GM23338 (cell line): ENCODE measurements around the gene SENP8. TPM values are rescaled to one million over a fixed set of nuclear protein-coding genes. Genes with fewer than 3 reads are reported as not detected.

Experiments
- ATAC-seq: fragments of 200-7000 bp; cut with Tn5 transposase; 3 replicates; pipeline ENCODE4 v1.9.1; 2020
- DNase-seq: peaks from one replicate; pipeline ENCODE4 v3.0.0-alpha.2; 2015; ENCODE audit warnings: low spot score
- H2AFZ ChIP-seq: fragments of 200-600 bp; sonication (generic); 2 replicates; pipeline ENCODE4 v1.8.0; 2016; ENCODE audit warnings: antibody characterized with exemption, mild to moderate bottlenecking, moderate library complexity
- H3F3A ChIP-seq: fragments of 200-600 bp; sonication (generic); replicated peaks from 2 replicates; pipeline ENCODE4 v1.8.0; 2017; ENCODE audit warnings: antibody characterized with exemption, mixed run types, low read depth
- H3K27ac ChIP-seq: fragments of 200-600 bp; sonication (generic); 2 replicates; pipeline ENCODE4 v1.6.1; 2016; ENCODE audit warnings: low read depth
- H3K27me3 ChIP-seq: fragments of 200-600 bp; sonication (generic); 2 replicates; pipeline ENCODE4 v1.8.0; 2016; ENCODE audit warnings: mild to moderate bottlenecking, mixed run types, moderate library complexity; ENCODE audit not compliant: insufficient read depth
- H3K36me3 ChIP-seq: fragments of 200-600 bp; sonication (generic); 2 replicates; pipeline ENCODE4 v1.8.0; 2016; ENCODE audit warnings: mild to moderate bottlenecking; ENCODE audit not compliant: insufficient read depth
- H3K4me1 ChIP-seq: fragments of 200-600 bp; sonication (generic); 2 replicates; pipeline ENCODE4 v1.8.0; 2016; ENCODE audit warnings: mild to moderate bottlenecking, moderate library complexity; ENCODE audit not compliant: insufficient read depth
- H3K4me2 ChIP-seq: fragments of 200-600 bp; sonication (generic); 2 replicates; pipeline ENCODE4 v1.7.1; 2017; ENCODE audit warnings: mixed run types
- H3K4me3 ChIP-seq: fragments of 200-600 bp; sonication (generic); 2 replicates; pipeline ENCODE4 v1.6.1; 2016; ENCODE audit warnings: mixed run types
- H3K79me2 ChIP-seq: fragments of 200-600 bp; sonication (generic); replicated peaks from 2 replicates; pipeline ENCODE4 v1.8.0; 2017; ENCODE audit warnings: mild to moderate bottlenecking; ENCODE audit not compliant: insufficient read depth
- H3K9me2 ChIP-seq: fragments of 200-600 bp; sonication (generic); 2 replicates; pipeline ENCODE4 v1.8.0; 2017; ENCODE audit not compliant: insufficient read depth
- H4K20me1 ChIP-seq: fragments of 200-600 bp; sonication (generic); replicated peaks from 2 replicates; pipeline ENCODE4 v1.8.0; 2017; ENCODE audit warnings: mild to moderate bottlenecking; ENCODE audit not compliant: insufficient read depth
- H3K27ac Mint-ChIP-seq: 2 replicates; pipeline ENCODE4 v1.8.0; 2020; ENCODE audit warnings: inconsistent platforms, mild to moderate bottlenecking, moderate library complexity, mixed read lengths
- H3K27me3 Mint-ChIP-seq: 3 replicates; pipeline ENCODE4 v1.8.0; 2022; ENCODE audit warnings: low read depth, mild to moderate bottlenecking, moderate library complexity, mixed read lengths, inconsistent platforms; ENCODE audit not compliant: insufficient read depth, poor library complexity
- H3K36me3 Mint-ChIP-seq: 3 replicates; pipeline ENCODE4 v1.8.0; 2021; ENCODE audit warnings: low read depth, mild to moderate bottlenecking, inconsistent platforms, moderate library complexity, mixed read lengths
- H3K4me1 Mint-ChIP-seq: 3 replicates; pipeline ENCODE4 v1.8.0; 2020; ENCODE audit warnings: mild to moderate bottlenecking, inconsistent platforms, mixed read lengths
- H3K4me3 Mint-ChIP-seq: 3 replicates; pipeline ENCODE4 v1.8.0; 2021; ENCODE audit warnings: moderate library complexity, mild to moderate bottlenecking, inconsistent platforms, mixed read lengths
- H3K9me3 Mint-ChIP-seq: 3 replicates; pipeline ENCODE4 v1.8.0; 2020; ENCODE audit warnings: moderate library complexity, mild to moderate bottlenecking, inconsistent platforms, mixed read lengths
- CREB1 ChIP-seq: fragments of 250-450 bp; sonication (Bioruptor Pico); IDR thresholded peaks from 2 replicates; pipeline ENCODE4 v1.5.0; 2020; ENCODE audit warnings: low read depth, mild to moderate bottlenecking, moderate library complexity
- ETS1 ChIP-seq: IDR thresholded peaks from 2 replicates; pipeline ENCODE4 v1.6.1; 2016; ENCODE audit warnings: antibody characterized with exemption
- EZH2 ChIP-seq: fragments of 200-600 bp; sonication (generic); IDR thresholded peaks from one replicate; pipeline ENCODE4 v1.8.0; 2017; ENCODE audit warnings: antibody characterized with exemption, mild to moderate bottlenecking, low read depth; ENCODE audit not compliant: unreplicated experiment
- EZH2phosphoT487 ChIP-seq: fragments of 200-600 bp; sonication (generic); IDR thresholded peaks from one replicate; pipeline ENCODE4 v1.8.1; 2018; ENCODE audit warnings: antibody characterized with exemption; ENCODE audit not compliant: unreplicated experiment
- NANOG ChIP-seq: IDR thresholded peaks from 2 replicates; pipeline ENCODE4 v1.6.1; 2016; ENCODE audit warnings: antibody characterized with exemption, borderline replicate concordance
- POLR2AphosphoS5 ChIP-seq: IDR thresholded peaks from 2 replicates; pipeline ENCODE4 v1.6.1; 2016; ENCODE audit warnings: antibody characterized with exemption, low read depth
- REST ChIP-seq: IDR thresholded peaks from one replicate; pipeline ENCODE4 v1.6.1; 2018; ENCODE audit warnings: antibody characterized with exemption; ENCODE audit not compliant: unreplicated experiment
- STAT1 ChIP-seq: IDR thresholded peaks from one replicate; pipeline ENCODE4 v1.6.1; 2016; ENCODE audit warnings: antibody characterized with exemption; ENCODE audit not compliant: unreplicated experiment
- ZNF114 ChIP-seq: fragments of 250-450 bp; sonication (Bioruptor Pico); IDR thresholded peaks from 2 replicates; pipeline ENCODE4 v1.5.0; 2020; ENCODE audit warnings: mild to moderate bottlenecking, moderate library complexity
- ZNF331 ChIP-seq: fragments of 250-450 bp; sonication (Bioruptor Pico); IDR thresholded peaks from 2 replicates; pipeline ENCODE4 v1.5.0; 2020; ENCODE audit warnings: low read depth, mild to moderate bottlenecking, moderate library complexity
- polyA plus RNA-seq: library from polyadenylated mRNA; unstranded; fragments of >200 nt; fragmentation: Nextera tagmentation; extraction: Ambion mirVana; gene quantifications from 2 replicates; pipeline ENCODE4 v1.2.1, GENCODE V29; 2016
- total RNA-seq: library from RNA; depleted of rRNA; stranded (reverse); fragments of >200 nt; shearing (Covaris generic); gene quantifications from 2 replicates; pipeline ENCODE4 v1.2.3, GENCODE V29; 2014
- TF ChIP-seq, protein P1 (sequence below), 2 experiments: fragments of 200-600 bp in 1 of 2; sonication (generic) in 1 of 2; conservative IDR thresholded peaks; 2 replicates each; pipeline versions ENCODE4 v1.5.1 to v1.6.1; 2016 to 2017; ENCODE audit warnings: antibody characterized with exemption in 2 of 2, low read depth in 2 of 2, mild to moderate bottlenecking in 2 of 2, moderate library complexity in 1 of 2

SENP8 gene
- total and polyA plus RNA-seq, 2 experiments from 2014 or later = 3.1 to 7.7 TPM

DNA sequence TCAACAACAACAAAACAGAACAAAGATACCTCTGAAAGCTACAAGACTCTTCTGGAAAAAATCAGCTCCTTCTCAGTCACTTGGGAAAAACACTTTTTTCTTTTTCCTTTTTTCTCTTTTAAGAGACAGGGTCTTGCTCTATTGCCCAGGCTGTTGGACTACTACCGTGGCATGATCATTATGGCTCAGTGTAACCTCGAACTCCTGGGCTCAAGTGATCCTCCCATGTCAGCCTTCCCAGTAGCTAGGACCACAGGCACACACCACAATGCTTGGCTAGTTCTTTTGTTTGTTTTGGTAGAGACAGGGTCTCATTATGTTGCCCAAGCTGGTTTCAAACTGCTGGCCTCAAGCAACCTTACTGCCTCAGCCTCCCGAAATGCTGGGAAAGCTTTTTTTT, 13.1 kb upstream of the SENP8 start:
- H4K20me1 ChIP-seq = 0 out of 2 replicates have a peak, but pooled peaks cover 11% of the 10 kb centered on the region
- H3K9me2 ChIP-seq = no peaks in the 10 kb centered on the region
- H3K4me3 ChIP-seq = no peak overlapping the region
- Mint-ChIP-seq H3K9me3 (peaks cover 2% of the 10 kb centered on the region; the same call in 1 of the 3 replicates), H3K4me3 (no peak overlapping the region), H3K27me3 (no peaks in the 10 kb centered on the region), H3K27ac (no peak overlapping the region), H3K36me3 (peaks cover under 1% of the 10 kb centered on the region; the same call in 1 of the 3 replicates), H3K4me1 (no peaks in the 10 kb centered on the region)
- no peaks in the 10 kb centered on the region for H3F3A ChIP-seq
- no peak overlapping the region for H3K4me2 ChIP-seq
- TF ChIP-seq POLR2AphosphoS5 (no peak), STAT1 (no peak), EZH2phosphoT487 (no peak), ZNF331 (no peak), EZH2 (no peak)
- TF ChIP-seq, protein P1, sequence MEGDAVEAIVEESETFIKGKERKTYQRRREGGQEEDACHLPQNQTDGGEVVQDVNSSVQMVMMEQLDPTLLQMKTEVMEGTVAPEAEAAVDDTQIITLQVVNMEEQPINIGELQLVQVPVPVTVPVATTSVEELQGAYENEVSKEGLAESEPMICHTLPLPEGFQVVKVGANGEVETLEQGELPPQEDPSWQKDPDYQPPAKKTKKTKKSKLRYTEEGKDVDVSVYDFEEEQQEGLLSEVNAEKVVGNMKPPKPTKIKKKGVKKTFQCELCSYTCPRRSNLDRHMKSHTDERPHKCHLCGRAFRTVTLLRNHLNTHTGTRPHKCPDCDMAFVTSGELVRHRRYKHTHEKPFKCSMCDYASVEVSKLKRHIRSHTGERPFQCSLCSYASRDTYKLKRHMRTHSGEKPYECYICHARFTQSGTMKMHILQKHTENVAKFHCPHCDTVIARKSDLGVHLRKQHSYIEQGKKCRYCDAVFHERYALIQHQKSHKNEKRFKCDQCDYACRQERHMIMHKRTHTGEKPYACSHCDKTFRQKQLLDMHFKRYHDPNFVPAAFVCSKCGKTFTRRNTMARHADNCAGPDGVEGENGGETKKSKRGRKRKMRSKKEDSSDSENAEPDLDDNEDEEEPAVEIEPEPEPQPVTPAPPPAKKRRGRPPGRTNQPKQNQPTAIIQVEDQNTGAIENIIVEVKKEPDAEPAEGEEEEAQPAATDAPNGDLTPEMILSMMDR (conservative IDR thresholded peaks at IDR 0.05; ENCODE audit: low read depth in 2 of 2) = no peak
- no peak overlapping the region for H2AFZ ChIP-seq
- no peaks in the 10 kb centered on the region for H3K4me1 ChIP-seq
- ATAC-seq (no peak), DNase-seq (no peak)
- H3K36me3 ChIP-seq = no peaks in the 10 kb centered on the region
- no peaks in the 10 kb centered on the region for H3K27me3 ChIP-seq
- no peak overlapping the region for H3K27ac ChIP-seq
- peaks cover 20% of the 10 kb centered on the region; the same call in 1 of the 2 replicates for H3K79me2 ChIP-seq

GRCh38 chr15:72106068-72106467, 12.1 kb upstream of the SENP8 start:
- H3K27ac Mint-ChIP-seq = no peak overlapping the region
- H3K36me3 ChIP-seq = no peaks in the 10 kb centered on the region
- DNase-seq = no peak
- H3K27ac ChIP-seq = no peak overlapping the region
- no peak overlapping the region for H3K4me3 ChIP-seq
- H3K27me3 ChIP-seq = no peaks in the 10 kb centered on the region
- no peaks in the 10 kb centered on the region for H3K9me2 ChIP-seq
- no peaks in the 10 kb centered on the region for H3K4me1 Mint-ChIP-seq
- no peaks in the 10 kb centered on the region for H3K4me1 ChIP-seq
- peaks cover 22% of the 10 kb centered on the region; the same call in 1 of the 2 replicates for H3K79me2 ChIP-seq
- no peaks in the 10 kb centered on the region for H3K9me3 Mint-ChIP-seq
- H3K36me3 Mint-ChIP-seq = no peaks in the 10 kb centered on the region
- H3K27me3 Mint-ChIP-seq = no peaks in the 10 kb centered on the region
- H2AFZ ChIP-seq = no peak overlapping the region
- 0 out of 2 replicates have a peak, but pooled peaks cover 11% of the 10 kb centered on the region for H4K20me1 ChIP-seq
- no peaks in the 10 kb centered on the region for H3F3A ChIP-seq
- no peak overlapping the region for H3K4me2 ChIP-seq
- ATAC-seq = no peak
- H3K4me3 Mint-ChIP-seq = no peak overlapping the region
- no peak for TF ChIP-seq NANOG
- TF ChIP-seq POLR2AphosphoS5 = no peak
- no peak for TF ChIP-seq ETS1
- no peak for TF ChIP-seq EZH2
- TF ChIP-seq STAT1 = no peak
- no peak for TF ChIP-seq EZH2phosphoT487
- no peak for TF ChIP-seq CREB1 (CRISPR knock-in tag)
- no peak for TF ChIP-seq REST
- no peak for TF ChIP-seq ZNF114
- TF ChIP-seq, protein P1 (conservative IDR thresholded peaks at IDR 0.05; ENCODE audit: low read depth in 2 of 2) = no peak
